GM10266 (cell line): ENCODE measurements around the gene CCDC57.

ENCODE experiments used
- DNase-seq: peaks from one replicate; pipeline ENCODE4 v3.0.0; 2012; ENCODE audit errors: extremely low spot score
- TF ChIP-seq, protein P1 (sequence below): IDR thresholded peaks from 2 replicates; pipeline ENCODE4 v1.5.1; 2012; ENCODE audit warnings: mild to moderate bottlenecking, low read depth; ENCODE audit not compliant: control insufficient read depth, insufficient read depth; ENCODE audit errors: missing control alignments

Gene CCDC57

DNA sequence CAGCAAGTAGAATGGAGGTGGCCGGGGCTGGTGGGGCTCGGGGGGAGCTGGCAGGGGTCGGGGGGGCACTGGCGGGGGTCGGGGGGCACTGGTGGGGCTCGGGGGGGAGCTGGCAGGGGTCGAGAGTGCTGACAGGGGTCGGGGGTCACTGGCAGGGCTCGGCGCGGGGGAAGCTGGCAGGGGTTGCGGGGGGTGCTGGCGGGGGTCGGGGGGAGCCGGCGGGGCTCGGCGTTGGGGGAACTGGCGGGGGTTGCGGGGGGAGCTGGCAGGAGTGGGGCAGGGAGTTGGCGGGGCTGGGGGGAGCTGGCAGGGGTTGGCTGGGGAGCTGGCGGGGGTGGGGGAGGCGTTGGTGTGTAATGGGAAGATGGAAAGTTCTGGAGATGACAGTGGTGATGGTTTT is 25.1 kb downstream of the CCDC57 start:
- TF ChIP-seq, protein P1, sequence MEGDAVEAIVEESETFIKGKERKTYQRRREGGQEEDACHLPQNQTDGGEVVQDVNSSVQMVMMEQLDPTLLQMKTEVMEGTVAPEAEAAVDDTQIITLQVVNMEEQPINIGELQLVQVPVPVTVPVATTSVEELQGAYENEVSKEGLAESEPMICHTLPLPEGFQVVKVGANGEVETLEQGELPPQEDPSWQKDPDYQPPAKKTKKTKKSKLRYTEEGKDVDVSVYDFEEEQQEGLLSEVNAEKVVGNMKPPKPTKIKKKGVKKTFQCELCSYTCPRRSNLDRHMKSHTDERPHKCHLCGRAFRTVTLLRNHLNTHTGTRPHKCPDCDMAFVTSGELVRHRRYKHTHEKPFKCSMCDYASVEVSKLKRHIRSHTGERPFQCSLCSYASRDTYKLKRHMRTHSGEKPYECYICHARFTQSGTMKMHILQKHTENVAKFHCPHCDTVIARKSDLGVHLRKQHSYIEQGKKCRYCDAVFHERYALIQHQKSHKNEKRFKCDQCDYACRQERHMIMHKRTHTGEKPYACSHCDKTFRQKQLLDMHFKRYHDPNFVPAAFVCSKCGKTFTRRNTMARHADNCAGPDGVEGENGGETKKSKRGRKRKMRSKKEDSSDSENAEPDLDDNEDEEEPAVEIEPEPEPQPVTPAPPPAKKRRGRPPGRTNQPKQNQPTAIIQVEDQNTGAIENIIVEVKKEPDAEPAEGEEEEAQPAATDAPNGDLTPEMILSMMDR: no peak
- DNase-seq: no peak

GRCh38 chr17:82186221-82186620 is 26.4 kb downstream of the CCDC57 start:
- TF ChIP-seq, protein P1: no peak

DNA sequence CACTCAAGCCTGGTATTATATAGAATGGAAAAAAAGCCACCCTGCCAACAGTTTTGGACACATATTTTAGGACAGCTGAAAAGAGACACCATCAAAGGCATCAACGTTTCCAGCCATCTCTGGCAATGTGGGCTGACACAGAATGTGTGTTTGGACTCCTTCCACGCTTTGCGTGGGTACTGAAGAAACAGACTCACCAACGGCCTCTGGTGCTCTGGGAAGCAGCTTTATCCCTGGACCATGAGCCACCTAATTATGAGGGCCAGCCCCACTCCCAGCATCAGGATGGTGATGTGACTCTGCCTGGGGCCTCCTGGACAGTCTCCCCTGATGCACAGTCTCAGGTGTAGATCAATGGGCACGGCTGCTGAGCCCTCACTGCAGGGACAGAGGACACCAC is 27.9 kb downstream of the CCDC57 start:
- TF ChIP-seq, protein P1: no peak
- DNase-seq: no peak

More at GRCh38 chr17:82186221-82186620, 26.4 kb downstream of the CCDC57 start:
- no peak for DNase-seq

DNA sequence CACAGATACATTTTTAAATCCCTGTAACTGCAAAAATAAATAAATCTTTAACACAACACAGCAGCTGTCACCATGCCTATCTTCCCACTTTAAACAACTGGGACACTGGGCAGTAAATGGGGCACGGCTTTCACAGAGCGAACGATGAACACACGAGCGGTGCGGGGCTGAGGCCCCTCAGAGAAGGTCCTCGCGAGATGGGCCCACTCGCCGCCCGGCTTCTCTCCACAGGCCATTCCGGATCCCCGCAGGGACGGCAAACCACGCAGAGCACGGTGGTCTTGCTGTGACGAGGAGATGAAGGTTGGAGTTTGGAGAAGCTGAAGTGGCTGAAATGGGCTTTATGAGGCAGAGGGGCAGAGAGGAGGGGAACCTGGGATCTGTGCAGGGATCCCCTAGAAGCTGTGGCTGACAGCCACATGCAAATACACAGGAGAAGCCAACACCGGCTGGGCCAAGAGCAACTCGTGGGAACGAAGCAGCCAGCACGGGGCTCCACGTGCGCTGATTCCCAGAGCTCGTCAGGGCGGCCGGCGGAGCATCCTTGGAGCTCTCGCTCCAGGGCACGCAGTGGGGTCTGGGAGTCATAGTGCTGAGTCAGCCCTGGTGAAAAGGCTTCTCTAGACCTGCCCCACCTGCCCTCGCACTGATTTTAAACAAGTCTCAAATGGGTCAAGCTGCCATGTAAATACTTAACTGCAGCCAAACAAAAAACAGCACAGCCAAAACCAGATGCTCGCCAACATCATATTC is 31.7 kb downstream of the CCDC57 start:
- TF ChIP-seq, protein P1: no peak
- DNase-seq: no peak

DNA sequence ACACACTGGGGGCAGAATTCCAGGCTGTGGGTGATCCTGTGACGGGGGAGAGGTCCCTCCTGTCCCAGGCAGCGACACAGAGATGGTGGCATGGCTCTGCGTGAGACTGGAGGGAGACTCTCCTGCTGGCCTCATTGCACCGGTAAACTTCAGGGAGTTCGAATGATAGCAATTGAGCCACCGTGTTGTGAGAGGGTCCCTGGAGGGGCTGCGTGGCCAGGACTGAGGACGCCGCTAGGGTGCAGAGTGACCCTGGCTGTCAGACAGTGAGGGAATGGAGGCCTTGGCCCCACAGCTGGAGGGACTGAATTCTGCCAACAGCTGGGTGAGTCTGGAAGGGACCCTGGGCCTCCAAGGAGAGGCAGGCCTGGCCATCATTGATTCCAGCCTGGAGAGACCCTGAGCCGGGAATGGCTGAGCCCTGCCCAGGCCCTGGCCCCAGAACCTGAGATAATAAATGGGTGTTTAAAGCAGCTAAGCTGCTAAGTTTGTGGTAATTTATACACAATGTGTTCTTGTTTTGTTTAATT is 32.6 kb downstream of the CCDC57 start:
- TF ChIP-seq, protein P1: no peak

GRCh38 chr17:82179412-82179811 is 33.2 kb downstream of the CCDC57 start:
- TF ChIP-seq, protein P1: no peak

More for the DNA sequence above, 32.6 kb downstream of the CCDC57 start:
- DNase-seq: no peak

More at GRCh38 chr17:82179412-82179811, 33.2 kb downstream of the CCDC57 start:
- DNase-seq: no peak
